ENCODE data around the gene PTPN6.

The PTPN6 gene

GRCh38 chr12:6923003-6923732, 28.0 kb upstream of the PTPN6 start:
- no peak for DNase-seq

- no peak for DNase-seq
These were observed 27.3 kb upstream of the PTPN6 start for GRCh38 chr12:6923851-6924250.

GRCh38 chr12:6925239-6925539, 26.0 kb upstream of the PTPN6 start:
- DNase-seq, result no peak

GRCh38 chr12:6925540-6926279, 25.4 kb upstream of the PTPN6 start:
- DNase-seq, result no peak

GRCh38 chr12:6927379-6928021, 23.7 kb upstream of the PTPN6 start, which contains the start of gene ATN1:
Gene ATN1, plus strand, starts transcription at chr12:6927959. Its CDS starts 6,043 bp downstream, at chr12:6934002.
- DNase-seq, result no peak

GRCh38 chr12:6928022-6928702, 23.0 kb upstream of the PTPN6 start:
- no peak for DNase-seq

- no peak for DNase-seq
These were observed 22.3 kb upstream of the PTPN6 start for GRCh38 chr12:6928703-6929407.

- no peak for DNase-seq
These were observed 21.4 kb upstream of the PTPN6 start for GRCh38 chr12:6929466-6930452.

- no peak for DNase-seq
These were observed 18.4 kb upstream of the PTPN6 start for GRCh38 chr12:6932766-6933165.

GRCh38 chr12:6934110-6934509, 17.0 kb upstream of the PTPN6 start:
- DNase-seq, result no peak

GRCh38 chr12:6935371-6936193, 15.6 kb upstream of the PTPN6 start:
- no peak for DNase-seq

GRCh38 chr12:6936194-6936635, 14.9 kb upstream of the PTPN6 start:
- no peak for DNase-seq

- no peak for DNase-seq
These were observed 14.3 kb upstream of the PTPN6 start for GRCh38 chr12:6936636-6937480.

- peak; percentile 92 for DNase-seq
These were observed 13.4 kb upstream of the PTPN6 start for GRCh38 chr12:6937481-6938352.

- DNase-seq, result no peak
These were observed 12.6 kb upstream of the PTPN6 start for GRCh38 chr12:6938353-6939190.

GRCh38 chr12:6939191-6939540, 12.0 kb upstream of the PTPN6 start:
- no peak for DNase-seq

GRCh38 chr12:6941267-6941666, 9.9 kb upstream of the PTPN6 start:
- no peak for DNase-seq

GRCh38 chr12:6941782-6942181, 9.4 kb upstream of the PTPN6 start:
- DNase-seq, result no peak

Data from NCI-H1048 (cell line).